ENCODE data around the gene NAA50. TPM values are rescaled to one million over a fixed set of nuclear protein-coding genes. Genes with fewer than 3 reads are reported as not detected.

Gene NAA50
- total RNA-seq: 186 and 192 TPM in 2 replicates

DNA sequence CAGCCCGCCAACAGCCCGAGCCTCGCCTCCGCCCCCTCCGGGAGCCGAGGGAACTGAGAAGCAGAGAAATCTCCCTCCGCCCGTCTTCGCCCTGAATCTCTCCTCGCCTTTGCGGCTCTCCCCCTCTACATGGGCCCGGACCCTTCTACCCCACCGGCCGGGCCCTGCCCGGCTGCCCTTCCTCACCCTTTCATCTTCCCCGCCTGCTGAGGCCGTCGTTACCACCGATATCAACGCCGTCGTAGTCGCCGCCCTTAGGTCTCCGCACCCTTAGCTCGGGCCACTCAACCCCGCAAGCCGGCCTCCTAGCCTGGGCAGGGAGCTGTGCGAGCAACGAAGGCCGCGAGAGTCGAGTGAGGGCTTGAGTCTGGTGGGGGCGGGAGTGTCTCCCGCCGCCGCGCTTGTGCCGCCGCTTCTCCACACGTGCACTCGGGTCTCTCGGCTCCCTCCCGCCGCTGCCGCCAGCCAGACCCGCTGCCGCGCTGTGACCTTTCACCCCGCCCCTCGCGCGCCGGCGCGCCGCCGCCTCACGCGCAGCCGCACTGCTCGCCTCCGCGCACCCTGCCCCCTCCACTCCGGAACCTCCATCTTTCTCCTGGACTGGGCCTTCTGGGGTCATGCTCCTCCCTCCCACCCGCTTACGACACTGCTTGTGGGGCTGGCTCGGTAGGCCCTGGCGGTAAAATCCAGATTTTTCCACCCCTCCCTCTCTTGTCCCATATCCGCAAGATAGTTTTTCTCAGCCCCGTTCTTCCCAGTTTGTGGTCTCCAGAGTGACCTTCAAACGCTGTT lies at the start of gene NAA50:
Gene NAA50 (minus strand): TSS at position 494 of the 792 bp plus-strand sequence. CDS start 300 bp downstream, at position 194.

DNA sequence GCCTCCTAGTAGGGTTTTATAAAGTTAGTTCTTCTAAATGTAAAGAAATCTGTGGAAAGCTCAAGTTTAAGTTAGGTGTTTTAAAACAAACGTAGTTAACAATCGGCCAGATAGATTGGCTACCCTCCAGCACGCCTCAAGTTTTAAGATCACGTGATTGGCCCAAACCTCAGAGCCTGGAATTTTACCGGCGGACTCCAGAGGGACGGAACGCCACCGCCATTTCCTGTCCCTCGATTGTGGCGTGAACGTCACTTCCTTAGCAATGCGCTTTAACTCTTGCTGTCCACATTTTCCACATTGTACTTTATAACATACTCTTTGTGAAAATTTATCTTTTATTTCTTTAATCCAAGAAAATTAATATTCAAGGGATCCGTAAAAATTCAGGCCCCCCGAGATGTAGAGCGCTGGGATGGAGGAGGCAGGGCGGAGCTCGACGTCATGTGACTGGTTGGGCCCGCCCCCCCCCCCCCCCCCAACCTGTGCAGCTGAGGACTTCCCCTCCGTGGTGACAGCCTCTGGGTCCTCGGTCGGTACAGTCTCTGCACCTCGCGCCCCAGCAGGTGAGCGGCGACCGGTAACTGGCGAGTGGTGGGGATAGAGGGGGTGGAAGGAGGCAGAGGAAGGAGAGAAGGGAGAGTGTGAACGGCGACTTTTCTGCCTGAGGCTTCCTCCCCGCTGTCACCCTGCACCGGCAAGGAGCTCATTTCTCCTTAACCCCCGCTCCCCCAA lies 666 bp upstream of the NAA50 start, which contains the start of gene ATP6V1A:
Gene ATP6V1A (plus strand): TSS at position 488 of the 735 bp plus-strand sequence. CDS start 31,719 bp downstream, outside the sequence.

DNA sequence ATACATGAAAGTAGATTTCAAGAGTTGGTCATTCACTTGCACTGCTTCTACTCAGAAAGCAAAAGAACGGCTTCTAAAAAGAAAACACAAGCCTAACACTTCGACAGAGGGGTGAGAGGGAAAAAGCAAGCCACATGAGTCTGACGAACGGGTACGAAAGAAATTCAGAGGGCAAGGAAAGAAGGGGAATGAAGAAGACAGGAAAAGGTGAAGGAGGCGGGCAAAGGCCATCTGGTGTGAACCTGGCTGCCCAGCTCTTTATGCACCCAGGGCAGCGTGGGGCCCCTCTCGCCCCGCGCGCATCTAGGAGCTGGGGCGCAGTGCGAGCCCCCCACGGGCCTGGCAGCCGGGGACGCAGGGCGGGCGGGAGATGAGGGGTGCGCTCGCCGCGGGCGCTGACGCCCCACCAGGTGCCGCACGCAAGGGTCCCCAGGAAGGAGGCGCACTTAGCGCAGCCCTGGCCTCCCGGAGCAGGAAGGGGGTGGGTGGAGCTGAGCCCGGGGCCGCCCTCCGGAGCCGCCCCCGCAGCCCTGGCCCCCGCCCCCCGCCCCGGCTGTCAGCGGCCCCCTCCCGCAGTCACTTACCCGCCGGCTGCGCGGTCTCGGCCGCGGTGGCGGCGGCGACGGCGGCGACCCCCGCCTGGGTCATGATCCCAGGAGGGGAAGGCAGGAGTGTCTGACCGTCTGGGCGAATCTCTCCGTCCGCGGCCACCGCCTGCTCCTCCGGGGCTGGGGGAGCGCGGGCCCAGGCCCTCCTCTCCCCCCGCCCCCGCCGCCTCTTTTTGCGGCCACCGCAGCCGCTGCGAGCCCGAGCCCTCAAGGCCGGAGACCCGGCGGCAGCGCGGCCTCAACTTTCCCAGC lies 50.0 kb downstream of the NAA50 start, which contains the start of gene USF3:
Gene USF3 (minus strand): TSS at position 857 of the 860 bp plus-strand sequence. CDS start 21,764 bp downstream, outside the sequence.

Other genes starting within 250 kb of the NAA50 start
- 12.9 and 26.7 TPM in 2 replicates for gene SPICE1, start 231.1 kb downstream of the NAA50 start, total RNA-seq
- gene SIDT1, start 213.7 kb downstream of the NAA50 start, total RNA-seq: 1.4 and 3.7 TPM in 2 replicates
- 3.5 and 9.0 TPM in 2 replicates for gene USF3, start 49.6 kb downstream of the NAA50 start, total RNA-seq
- gene ATP6V1A, start 786 bp upstream of the NAA50 start, total RNA-seq: 60.2 and 61.9 TPM in 2 replicates
- gene GRAMD1C, start 92.5 kb upstream of the NAA50 start, total RNA-seq: 1.4 and 1.7 TPM in 2 replicates
- 0.49 and 2.3 TPM in 2 replicates for gene ZDHHC23, start 201.8 kb upstream of the NAA50 start, total RNA-seq